ENCODE results near the gene SNTN.

Gene SNTN

GRCh38 chr3:63674586-63674985, 22.1 kb downstream of the SNTN start:
- no peak for DNase-seq (ENCODE audit: low spot score)

- DNase-seq (ENCODE audit: low spot score), result no peak
Measured at GRCh38 chr3:63679186-63679585, 26.7 kb downstream of the SNTN start.

GRCh38 chr3:63684081-63684480, 31.6 kb downstream of the SNTN start:
- no peak for DNase-seq (ENCODE audit: low spot score)

- no peak for DNase-seq (ENCODE audit: low spot score)
Measured at GRCh38 chr3:63685340-63685739, 32.9 kb downstream of the SNTN start.

GRCh38 chr3:63687278-63688225, 35.1 kb downstream of the SNTN start:
- DNase-seq (ENCODE audit: low spot score), result no peak

- no peak for DNase-seq (ENCODE audit: low spot score)
Measured at GRCh38 chr3:63689285-63689684, 36.8 kb downstream of the SNTN start.

- DNase-seq (ENCODE audit: low spot score), result no peak
Measured at GRCh38 chr3:63693351-63693750, 40.9 kb downstream of the SNTN start.

GRCh38 chr3:63705092-63705645, 52.7 kb downstream of the SNTN start:
- DNase-seq (ENCODE audit: low spot score), result no peak

GRCh38 chr3:63706321-63707085, 54.0 kb downstream of the SNTN start:
- DNase-seq (ENCODE audit: low spot score), result no peak

- DNase-seq (ENCODE audit: low spot score), result no peak
Measured at GRCh38 chr3:63707731-63708130, 55.3 kb downstream of the SNTN start.

- DNase-seq (ENCODE audit: low spot score), result no peak
Measured at GRCh38 chr3:63709576-63709975, 57.1 kb downstream of the SNTN start.
